ENCODE results near the gene MIS18BP1.
"Not testable (repeated sequence)": the region's sequence is repeated elsewhere in the genome, so short reads cannot be mapped to it uniquely, and the experiment has no call there.

The MIS18BP1 gene

DNA sequence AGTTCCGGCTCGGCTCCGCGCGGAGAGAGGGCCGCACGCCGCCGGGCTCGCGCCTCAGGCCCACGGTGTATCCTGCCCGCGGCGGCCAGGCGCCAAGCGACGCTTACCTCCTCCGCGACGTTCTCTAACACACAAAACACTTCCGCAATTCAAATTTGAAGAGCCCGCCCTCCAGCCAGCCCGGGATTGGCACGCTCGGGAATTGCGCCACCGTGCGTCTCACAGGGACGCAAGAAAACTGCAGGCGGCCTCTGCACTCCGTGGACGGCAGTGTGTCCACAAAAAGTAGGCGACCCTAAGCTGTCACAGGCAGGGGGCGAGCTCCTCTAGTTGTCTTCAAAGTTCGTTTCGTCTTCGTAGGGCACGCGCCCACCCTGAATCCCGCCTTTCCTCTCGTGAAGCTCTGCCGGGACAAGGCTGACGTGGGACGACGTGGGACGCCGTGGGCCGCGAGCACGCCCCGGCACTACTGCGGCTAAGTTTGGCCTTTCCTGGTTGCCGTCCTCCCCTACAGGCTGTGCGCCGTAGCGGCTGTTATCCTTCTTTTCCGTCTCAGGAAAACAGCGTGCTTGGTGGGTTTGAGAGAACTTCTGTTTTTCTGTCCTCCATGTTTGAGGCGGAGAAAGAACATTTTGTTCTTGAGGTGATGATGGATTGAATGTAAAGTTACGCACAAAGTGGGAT, at the start of gene MIS18BP1:
Gene MIS18BP1, minus strand, starts transcription at position 133 of the 684 bp plus-strand sequence. CDS start 5,916 bp downstream, outside the sequence.
- peak; percentile 91 for DNase-seq

DNA sequence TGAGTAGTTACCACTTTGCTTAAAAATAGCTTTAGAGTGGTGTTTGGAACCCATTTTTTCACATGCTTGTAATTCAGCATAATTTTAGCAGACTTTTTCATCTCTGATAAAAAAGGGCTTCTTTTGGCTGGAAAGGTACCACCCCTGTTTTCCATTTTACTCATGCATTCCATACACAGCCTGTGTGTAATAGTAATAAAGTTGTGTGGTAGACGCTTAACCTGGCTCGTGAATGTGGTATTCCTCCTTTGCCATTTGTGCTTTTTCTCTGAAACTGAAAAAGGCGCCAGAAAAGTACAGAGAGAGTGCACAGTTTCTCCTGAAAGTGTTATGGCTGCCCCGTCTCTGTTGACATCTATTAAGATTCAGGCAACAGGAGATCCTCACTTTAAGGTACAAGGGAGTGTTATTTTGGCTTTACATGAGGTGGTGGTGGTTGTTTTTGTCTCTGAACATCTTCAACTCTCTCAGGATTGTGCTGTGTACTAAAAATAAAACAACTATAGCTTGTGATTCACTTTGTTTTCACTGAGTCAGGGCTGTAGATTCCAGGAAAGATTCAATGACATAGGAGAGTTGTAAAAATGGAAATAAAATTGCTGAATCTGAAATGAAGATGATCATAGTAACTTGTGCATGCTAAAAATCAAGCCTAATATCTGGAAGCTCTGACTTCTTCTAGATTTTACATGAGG, 45.6 kb upstream of the MIS18BP1 start:
- DNase-seq: no peak

DNA sequence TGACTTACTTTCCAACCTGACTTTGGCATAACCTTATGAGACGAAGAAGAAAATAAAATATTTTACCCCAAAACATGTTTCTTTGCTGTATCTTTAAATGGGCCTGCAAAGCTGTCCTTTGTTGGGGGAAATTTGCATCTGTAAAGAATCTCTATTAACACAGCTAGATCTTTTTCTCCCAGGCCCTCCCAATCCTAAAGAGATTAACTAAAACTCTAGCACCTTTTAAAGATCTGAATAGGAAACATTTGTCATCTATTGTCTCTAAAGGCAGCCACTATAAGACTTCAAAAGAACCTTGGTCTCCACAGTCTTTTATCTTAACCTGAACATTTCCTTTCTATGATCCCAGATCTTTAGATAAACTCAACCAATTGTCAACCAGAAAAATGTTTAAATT, 41.8 kb upstream of the MIS18BP1 start:
- DNase-seq: not testable (repeated sequence)

DNA sequence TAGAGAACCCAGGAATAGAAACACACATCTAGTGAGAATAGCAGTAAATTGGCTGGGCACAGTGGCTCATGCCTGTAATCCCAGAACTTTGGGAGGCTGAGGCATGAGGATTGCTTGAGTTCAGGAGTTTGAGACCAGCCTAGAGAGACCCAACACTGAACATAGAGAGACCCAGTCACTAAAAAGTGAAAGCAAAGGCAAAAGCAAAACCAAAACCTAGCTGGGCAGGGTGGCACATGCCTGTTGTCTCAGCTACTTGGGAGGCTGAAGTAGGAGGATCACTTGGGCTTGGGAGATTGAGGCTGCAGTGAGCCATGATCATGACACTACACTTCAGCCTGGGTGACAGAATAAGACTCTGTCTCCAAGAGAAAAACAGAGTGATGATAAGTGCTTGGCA, 37.5 kb upstream of the MIS18BP1 start:
- no peak for DNase-seq

DNA sequence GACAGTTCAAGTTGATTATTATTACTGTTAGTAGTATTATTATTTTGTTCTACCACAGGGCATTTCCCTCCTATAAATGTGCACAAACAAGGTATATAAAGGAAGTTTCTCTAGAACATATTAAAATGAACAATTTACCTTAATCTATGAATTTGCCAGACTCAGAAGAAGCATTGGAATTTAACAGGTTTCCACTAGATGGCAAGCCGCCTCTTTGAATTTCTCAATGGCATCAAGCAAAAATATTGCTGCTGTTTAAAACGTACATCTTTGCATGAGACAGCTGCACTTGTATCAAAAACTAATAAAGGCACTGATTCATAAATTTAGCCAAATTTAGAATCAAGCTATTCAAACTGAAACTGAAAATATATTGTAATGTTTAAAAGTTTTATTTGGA, 34.6 kb upstream of the MIS18BP1 start:
- no peak for DNase-seq

DNA sequence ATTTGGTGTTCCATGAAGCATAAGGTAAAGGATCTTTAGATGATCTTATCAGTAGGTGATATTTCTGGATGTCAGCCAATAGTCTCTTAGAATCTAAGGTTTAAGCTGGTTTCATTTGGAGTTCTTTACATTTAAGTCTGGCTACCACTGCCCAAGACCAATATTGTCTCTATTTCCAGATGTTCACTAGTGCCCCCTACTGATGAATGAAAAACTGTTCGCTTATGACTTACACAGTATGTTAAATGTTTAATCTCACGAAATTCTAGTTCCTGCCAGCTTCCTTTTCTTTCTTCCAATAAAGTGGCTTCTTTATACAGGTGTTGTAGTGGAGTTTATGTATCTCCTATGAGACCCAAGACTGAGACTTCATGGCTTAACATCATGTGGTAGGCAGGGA, 31.8 kb upstream of the MIS18BP1 start:
- DNase-seq: no peak

DNA sequence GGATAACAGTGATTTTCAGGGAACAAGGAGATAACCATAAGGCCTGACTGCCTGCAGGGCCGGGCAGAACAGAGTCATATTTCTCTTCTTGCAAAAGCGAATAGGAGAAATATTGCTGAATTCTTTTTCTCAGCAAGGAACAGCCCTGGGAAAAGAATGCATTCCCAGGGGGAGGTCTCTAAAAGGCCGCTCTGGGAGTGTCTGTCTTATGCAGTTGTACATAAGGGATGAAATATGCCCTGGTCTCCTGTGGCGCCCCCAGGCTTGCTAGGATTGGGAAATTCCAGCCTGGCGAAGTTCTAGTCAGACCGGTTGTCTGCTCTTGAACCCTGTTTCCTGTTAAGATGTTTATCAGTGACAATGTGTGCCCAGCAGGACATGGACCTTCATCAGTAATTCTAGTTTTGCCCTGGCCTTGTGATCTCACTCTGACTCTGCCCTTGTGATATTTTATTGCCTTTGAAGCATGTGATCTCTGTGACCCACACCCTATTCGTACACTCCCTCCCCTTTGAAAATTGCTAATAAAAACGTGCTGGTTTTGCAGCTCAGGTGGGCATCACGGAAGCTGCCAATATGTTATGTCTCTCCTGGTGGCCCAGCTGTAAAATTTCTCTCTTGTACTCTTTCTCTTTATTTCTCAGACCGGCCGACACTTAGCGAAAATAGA, 28.9 kb upstream of the MIS18BP1 start:
- not testable (repeated sequence) for DNase-seq

DNA sequence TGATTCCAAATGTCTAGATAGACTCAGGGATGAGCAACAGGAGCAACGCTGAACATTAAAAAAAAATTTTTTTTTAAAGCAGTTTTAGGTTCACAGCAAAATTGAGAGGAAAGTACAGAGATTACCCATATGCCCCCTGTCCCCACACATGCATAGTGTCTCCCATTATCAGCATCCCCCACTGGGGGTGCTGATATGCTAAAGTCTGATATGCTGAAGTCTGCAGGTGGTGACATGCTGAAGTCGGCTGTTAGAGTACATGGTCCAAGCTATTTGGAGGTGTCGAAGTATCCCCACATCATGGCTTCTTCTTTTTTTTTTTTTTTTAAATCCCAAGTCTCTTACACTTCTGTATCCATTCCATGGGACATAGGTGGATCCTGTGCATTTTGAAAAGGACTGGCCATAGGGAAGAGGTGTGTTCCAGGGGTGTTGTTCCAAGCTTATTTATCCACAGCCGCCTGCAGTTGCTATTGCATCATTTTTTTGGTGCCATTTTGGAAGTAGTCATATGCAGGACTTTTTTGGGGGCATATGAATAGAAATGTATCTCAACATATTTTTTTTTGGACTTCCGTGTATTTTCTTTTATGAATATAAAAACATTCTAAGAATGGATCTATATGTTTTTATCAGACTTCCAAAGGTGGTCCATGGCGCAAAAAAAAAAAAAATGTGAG, 19.0 kb upstream of the MIS18BP1 start:
- no peak for DNase-seq

DNA sequence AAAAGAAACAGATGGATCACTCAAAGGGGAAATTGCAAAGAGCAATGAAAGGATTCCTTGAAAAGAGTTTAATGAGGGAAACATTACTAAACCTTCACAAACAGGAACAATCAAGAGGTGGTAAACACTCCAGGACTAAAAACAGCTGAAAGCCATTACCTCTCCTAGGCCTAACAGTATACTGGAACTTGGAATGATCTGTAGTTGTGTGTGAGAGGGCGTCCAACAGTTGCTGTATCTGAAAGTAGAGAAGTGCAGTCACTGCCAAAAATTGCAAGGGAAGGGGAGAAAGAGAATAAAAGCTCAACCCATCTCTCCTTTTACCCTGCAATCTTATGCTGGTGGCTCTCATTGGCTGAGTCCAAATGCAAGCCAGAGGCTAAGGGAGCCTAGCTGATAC, 17.0 kb upstream of the MIS18BP1 start:
- no peak for DNase-seq

DNA sequence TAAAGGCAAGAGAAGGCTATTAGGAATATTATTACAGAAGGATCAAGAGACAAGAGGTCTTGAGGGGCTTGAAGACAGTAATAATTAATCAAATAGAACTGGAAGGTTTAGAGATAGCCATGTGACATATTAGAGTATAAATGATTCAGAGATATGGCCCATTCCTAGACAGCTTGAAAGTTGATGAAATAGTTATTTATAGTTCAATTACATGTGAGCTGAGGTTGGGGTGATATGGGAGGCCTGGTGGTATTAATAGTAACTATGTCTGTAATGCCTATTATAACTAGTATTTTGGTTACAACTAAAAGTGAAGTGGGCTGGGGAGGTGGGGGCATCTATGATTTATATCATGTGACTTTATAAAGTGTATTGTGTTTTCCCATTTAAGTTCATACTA, 14.1 kb upstream of the MIS18BP1 start:
- no peak for DNase-seq

DNA sequence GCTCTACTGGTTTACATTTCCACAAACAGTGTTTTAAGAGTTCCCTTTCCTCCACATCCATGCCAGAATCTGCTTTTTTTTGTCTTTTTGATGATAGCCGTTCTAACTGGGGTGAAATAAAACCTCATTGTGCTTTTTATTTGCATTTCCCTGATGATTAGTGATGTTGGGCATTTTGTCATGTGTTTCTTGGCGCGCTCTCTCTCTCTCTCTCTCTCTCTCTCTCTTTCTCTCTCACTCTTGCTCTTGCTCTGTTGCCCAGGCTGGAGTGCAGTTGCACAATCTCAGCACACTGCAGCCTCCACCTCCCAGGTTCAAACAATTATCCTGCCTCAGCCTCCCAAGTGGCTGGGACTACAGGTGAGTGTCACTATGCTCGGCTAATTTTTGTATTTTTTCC, 9.6 kb upstream of the MIS18BP1 start:
- DNase-seq: no peak

DNA sequence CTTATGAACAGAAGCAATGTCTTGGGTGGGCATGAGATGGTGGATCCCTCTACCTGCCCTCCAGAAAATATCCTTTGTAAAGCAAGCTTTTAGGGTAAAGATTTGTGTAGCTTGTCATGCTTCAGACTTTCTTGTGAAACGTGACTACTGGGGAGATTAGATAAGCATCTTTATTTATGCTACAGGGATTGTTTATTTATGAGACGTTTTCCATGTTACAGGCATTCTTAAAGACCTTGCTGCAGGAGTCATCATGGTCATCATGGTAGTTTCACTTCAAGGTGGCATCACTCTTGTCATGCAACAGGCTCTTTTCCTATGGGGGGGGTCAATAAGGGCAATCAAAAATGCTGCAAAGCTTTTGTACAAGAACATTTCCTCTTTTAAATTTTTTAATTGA, 8.2 kb upstream of the MIS18BP1 start:
- DNase-seq: no peak

DNA sequence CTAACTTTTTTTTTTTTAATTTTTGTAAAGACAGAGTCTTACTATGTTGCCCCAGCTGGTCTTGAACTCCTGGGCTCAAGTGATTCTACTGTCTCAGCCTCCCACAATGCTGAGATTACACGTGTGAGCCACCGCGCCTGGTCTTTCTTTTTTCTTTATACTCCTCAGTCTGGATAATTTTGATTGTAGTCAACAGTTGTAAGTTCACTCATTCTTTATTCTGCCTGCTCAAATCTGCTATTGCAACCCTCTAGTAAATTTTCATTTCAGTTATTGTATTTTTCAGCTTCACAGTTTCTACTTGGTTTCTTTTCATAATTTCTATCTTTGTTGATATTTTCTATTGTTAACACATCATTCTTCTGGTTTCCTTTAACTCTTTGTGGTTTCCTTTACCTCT, 5.8 kb upstream of the MIS18BP1 start:
- DNase-seq: no peak

DNA sequence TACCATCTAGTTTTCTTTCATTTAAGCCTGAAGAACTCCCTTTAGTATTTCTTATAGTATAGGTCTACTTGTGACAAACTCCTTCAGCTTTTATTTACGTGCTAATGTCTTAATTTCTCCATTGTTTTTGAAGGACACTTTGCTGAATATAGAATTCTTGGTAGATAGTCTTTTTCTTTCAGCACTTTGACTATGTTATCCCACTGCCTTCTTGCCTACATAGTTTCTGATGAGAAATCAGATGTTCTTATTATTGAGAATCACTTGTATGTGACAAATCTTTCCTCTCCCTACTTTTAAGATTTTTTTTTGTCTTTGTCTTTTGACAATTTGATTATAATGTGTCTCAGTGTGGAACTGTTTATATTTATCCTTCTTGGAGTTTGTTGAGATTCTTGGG, 5.1 kb upstream of the MIS18BP1 start:
- no peak for DNase-seq

DNA sequence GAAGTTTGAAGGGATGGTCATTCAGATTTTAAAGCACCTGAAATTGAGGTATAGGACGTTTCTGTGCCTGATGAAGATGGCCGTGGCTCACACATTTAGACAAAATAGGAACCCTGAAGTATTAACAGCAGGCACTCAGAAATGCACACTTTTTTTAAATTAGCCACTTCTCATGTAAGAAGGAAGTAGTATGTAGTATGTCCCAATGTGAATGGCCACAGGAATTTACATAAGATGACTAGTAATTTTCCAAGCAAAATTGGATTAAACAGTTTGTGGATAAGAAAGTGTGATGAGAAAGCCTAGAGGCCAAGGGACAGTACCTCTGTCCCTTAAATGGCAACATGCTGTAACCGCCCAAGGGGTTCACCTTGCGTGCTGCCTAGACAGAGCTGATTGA, 1.8 kb upstream of the MIS18BP1 start:
- no peak for DNase-seq

DNA sequence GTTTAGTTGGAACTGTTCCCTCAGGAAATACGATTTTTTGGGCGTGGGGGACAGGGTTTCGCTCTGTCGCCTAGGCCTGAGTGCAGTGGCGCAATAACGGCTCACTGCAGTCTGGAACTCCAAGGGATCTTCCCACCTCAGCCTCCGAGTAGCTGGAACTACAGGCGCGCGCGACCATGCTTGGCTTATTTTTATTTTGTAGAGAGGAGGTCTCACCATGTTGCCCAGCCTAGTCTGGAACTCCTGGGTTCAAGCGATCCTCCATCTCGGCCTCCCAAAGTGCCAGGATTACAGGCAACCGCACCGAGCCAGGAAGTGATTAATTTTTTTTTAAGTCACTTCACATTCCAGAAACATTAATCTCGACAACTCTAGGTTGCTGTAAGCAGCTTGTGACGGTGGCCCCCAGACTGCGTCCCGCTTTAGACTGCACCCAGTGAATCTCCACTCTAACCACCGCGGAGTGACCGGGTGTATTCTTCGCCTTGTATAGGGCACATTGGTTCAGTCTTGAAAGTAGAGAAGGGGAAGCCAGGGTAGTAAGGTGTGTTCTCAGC, 830 bp upstream of the MIS18BP1 start:
- DNase-seq: no peak

DNA sequence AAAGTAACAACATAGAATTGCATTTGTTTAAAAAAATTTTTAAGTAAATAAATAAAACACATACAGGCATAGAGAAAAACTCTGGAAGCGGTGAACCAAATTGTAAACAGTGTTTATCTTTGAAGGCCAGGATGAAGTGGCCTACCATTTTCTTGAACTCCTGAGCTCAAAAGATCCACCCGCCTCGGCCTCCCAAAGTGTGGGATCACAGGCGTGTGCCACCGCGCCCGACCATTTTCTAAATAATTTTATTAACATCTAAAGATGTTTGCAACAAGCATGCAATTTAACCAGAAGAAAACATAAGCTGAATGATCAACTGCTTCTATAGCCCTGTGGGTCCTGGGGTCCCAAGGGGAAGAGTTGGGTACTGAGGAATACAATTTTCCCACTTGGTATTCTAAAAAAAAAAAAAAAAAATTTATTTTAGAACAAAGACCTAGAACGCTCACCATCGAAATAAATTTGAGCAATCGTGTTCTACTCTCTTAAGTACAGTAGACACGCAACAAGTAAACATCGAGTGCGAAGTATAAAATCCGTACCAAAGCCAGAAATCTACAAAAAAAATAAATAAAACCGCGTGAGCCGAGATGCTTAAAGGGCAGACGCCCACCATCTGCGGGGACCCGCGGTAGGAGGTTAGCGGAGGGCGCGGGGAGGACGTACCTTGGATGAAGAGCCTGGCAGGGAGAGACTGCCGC, 484 bp downstream of the MIS18BP1 start:
- DNase-seq: no peak

DNA sequence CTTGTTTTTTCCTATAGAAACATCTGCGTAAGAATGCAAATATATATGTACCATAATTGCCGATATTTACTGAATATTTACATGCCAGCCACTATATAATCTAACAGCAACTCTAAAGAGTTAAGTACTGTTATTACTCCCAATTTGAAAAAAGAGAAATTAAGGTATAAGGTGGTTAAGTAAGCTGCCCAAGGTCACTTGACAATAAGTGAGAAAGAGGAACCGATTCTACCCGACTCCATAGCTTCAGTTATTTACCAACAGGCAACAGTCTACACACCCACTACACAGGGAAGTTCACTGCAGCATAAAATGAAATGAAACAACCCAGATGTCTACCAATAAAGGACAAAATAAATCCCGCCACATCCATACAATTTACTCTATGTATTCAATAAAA, 1.1 kb downstream of the MIS18BP1 start:
- peak; percentile 23 for DNase-seq

DNA sequence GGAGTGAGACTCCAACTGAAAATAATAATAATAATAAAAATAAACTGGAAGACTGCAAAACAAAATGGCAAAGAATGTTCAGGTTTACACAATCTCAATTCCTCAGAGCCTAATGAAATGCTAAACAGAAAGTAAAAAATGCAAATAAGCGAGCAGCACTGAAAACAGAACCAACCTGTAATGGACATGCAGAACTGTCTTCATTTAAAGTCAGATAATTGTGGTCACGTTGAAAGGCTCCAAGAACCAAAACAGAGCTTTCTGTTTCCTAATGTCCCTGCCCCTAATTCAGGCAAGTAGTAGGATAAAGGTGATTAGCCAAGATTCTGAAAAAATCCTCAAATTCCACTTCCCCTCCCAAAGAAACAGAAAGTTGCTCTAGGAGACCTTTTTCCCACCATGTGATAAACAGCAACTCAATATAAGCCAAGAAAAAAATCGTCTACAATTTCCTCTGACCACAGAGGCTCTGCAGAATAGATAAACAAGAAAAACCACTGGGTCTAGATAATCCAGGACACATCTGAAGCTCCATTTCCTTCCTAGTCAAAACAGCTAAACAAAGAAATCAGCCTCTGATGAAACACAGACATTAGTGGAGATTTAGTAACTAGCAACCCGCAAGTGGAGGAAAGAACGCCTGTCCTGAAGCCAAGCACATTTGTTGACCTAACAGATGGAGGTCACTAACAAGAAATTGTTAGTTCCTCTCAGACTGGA, 3.0 kb downstream of the MIS18BP1 start:
- no peak for DNase-seq

DNA sequence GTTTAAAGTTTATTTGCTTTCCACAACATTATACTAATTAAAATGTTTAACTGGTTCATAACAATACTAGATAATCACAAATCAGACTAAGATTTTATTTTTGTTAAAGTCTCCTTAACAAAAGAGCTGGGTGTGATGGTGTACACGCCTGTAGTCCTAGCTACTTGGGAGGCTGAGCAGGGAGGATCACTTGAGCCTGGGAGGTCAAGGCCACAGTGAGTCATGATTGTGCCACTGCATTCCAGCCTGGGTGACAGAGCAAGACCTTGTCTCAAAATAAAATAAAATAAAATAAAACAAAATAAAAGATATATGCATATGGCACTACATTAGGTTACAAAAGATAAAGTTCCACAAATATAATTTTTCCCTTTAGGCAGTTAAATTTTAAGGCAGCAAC, 5.6 kb downstream of the MIS18BP1 start:
- DNase-seq: no peak

DNA sequence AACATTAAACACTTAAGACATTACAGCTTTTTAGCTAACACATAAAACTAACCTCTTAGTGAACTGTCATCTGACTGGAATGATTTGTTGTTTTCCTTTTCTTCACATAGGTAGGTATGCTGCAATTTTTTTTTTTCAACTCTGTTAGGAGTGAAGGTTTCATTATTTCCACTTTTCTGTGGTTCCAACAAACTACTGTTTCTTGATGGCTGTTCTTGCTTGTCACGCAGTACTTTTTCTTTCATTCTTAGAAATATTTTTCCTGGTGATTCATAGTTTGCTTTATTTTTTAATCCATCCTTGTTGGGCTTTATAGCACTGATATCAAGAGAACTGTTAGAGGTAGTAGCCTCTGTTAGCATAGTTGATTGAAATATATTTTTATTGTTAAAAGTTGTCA, 6.3 kb downstream of the MIS18BP1 start:
- no peak for DNase-seq

DNA sequence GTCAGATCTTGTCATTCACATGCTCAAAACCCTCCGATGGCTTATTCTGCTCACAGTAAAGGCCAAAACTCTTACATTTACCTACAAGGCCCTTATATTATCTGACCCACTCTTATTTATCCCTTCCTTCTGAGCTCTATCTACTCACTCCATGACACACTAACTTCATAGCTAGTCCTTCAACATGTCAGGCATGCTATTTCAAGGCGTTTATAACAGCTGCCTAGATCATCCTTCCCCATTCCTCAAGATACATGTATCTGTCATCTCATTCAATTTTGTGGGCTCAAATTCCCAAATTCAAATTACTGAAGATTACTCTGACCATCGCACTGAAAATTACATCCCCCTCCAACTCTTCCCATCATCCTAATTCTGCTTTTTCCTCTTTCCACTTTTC, 6.9 kb downstream of the MIS18BP1 start:
- DNase-seq: no peak
